HG03432 (cell line): Measurements from ENCODE around the gene PROSER2.

ENCODE experiments used
- ATAC-seq: cut with Tn5 transposase; IDR thresholded peaks from one replicate; pipeline ENCODE4 v1.9.1; 2021; ENCODE audit warnings: mild to moderate bottlenecking, moderate library complexity; ENCODE audit not compliant: unreplicated experiment

Gene PROSER2

GRCh38 chr10:11804336-11804735 lies 18.8 kb upstream of the PROSER2 start:
- ATAC-seq = no peak

GRCh38 chr10:11805792-11806191 lies 17.4 kb upstream of the PROSER2 start:
- ATAC-seq = no peak

DNA sequence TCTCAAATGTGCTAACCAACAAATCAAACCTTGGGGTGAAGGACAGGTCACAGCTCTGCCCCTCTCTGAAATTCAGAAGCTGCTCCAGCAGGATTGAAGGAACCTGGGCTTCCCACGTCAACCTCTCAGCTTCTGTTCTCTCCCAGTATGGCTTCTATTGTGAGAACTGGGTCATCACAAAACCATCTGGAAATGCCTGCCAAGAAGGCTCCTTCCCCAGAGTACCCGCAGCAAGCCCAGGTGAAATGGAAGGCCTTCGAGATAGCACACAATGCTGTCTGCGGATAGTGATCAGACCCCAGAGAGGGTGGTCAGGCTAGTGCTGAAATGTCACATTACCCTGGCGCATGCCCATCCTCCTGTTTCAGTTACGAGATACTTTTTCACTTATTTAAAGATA lies 16.4 kb upstream of the PROSER2 start:
- ATAC-seq = no peak

GRCh38 chr10:11808808-11809207 lies 14.3 kb upstream of the PROSER2 start:
- no peak for ATAC-seq

GRCh38 chr10:11810313-11810766 lies 12.8 kb upstream of the PROSER2 start:
- no peak for ATAC-seq

GRCh38 chr10:11810973-11811372 lies 12.2 kb upstream of the PROSER2 start:
- ATAC-seq = no peak

DNA sequence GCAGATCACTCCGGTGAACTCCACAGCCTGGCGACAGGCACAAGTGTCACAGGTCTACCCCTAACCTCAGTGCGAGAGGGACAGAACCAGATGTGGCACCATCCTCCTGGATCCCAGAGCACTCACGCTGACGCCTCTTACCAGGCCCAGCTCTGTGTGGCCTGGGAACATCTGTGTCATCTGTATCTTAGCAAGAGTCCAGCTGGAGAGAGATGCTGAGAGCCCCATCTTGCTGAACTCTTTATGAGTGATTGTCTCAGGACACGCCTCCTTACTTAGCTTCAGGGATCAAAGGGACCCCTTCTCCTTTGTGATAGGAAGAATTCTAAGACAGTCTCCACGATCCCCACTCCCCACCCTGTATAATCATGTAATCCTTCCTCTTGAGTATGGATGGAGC lies 10.0 kb upstream of the PROSER2 start:
- ATAC-seq = no peak

DNA sequence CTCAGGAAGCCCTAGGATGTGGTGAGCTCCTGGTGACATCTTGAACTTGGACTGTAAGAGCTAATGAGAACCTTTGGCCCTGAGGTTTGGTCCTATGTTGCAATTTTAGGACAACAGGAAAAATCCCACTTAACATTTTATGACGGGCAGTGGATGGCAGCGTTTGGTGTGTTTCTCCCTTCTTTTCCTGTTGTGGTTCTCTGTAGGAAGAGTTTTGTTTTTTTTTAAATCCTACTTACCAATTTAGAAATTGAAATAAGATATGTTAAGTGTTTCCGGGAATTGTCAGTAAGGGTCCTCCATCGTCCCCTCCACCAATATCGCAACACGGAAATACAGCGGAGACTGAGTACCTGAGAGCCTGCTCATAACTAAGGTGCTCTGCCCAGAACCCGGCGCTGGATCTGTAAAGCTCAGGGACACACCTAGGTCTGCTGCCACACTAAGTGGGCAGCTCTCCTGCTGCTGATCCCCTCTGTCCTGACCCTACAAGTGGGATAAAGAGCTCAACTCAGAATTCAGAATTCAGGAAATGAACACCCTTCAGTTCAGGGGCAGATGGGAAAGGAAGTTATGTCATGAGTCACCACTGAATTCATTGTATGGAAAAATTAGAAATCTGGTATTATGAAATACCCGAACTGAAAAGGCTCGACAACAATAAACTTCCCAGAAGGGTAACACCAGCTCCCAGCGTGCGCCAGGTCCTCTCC lies 9.1 kb upstream of the PROSER2 start:
- ATAC-seq = no peak

DNA sequence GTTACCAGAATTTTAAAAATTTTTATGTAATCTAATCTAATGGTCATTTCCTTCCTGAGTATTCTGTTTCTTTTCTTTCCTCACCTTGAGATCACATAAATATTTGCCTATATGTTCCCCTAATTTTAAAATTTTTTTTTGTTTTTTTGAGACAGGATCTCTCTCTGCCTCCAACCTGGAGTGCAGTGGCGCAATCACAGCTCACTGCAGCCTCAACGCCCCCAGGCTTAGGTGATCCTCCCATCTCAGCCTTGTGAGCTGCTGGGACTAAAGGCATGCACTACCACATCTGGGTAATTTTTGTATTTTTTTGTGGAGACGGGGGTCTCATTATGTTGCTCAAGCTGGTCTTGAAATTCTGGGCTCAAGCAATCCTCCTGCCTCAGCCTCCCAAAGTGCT lies 4.1 kb upstream of the PROSER2 start:
- no peak for ATAC-seq

DNA sequence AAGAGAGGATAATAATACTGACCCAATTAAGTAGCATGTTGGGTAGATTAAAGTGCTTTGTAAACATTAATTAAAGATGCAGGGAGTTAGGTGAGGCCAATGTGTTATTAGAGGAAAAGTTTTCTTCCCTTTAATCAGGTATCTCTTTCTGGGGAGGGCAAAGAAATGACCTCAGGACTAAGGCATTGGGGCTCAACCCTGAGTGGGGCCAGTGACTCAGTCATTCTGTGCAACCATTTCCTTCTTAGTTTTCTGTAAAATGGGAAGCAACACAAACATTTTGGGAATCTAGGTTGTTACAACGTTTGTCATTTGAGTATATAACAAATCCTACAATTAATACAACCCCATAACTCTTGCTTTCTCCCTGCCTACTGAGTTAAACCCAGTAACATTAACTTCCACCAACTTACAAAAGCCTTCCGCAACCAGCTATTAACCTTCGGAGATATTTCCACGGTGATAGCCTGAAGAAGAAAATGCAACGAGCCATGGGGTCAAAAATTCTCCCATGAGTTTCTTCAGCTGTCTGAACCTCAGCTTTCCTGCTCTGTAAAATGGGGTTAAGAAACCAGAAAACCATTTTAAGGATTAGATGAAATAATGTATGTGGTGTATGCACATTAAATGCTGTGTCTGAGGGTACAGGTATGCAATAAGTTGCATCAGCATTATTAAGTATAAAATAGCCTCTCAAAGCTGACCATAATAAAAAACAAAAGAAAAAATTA lies 965 bp upstream of the PROSER2 start:
- no peak for ATAC-seq

GRCh38 chr10:11822809-11823121 lies 391 bp upstream of the PROSER2 start:
- no peak for ATAC-seq

- no peak for ATAC-seq
Measured at GRCh38 chr10:11823989-11824346, 812 bp downstream of the PROSER2 start.

DNA sequence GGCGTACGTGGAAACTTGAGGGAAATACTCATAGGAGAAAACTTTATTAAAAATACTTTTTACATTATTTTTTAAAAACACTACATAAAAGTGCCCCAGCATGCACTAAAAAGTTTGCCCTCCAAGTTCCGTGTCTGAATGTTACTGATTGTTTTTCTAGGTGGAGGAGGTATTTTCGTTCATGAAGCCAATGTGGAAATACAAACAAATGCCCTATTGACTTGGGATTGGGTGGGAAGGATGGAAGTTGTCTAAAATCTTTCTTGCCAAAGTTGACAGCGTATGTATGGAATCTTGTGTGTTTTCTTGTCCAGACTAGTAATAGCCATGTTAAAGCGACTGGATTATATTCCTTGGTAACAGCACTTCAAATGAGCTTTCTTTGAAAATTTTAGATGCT lies 1.2 kb downstream of the PROSER2 start:
- no peak for ATAC-seq

DNA sequence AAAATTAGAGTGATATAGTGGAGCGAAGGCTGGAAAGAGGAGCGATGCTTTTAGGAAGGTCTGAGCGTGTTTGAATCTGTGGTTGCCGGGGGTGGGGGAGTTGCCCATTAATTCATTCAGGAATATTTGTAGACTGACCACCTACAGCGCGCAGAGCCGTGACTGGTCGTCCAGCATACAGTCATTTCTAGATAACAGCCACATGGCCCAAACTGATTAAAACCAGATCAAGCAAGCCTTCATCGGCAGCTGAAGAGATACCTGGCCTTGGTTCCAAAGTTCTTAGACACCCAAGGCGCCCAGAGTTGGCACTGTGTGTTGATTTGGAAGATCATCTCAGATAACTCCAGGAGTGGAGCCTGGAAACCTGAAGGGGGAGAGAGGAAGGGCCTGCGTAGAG lies 1.7 kb downstream of the PROSER2 start:
- no peak for ATAC-seq

- no peak for ATAC-seq
Measured at GRCh38 chr10:11825796-11826414, 2.7 kb downstream of the PROSER2 start.

- ATAC-seq = no peak
Measured at GRCh38 chr10:11827006-11827405, 3.9 kb downstream of the PROSER2 start.

DNA sequence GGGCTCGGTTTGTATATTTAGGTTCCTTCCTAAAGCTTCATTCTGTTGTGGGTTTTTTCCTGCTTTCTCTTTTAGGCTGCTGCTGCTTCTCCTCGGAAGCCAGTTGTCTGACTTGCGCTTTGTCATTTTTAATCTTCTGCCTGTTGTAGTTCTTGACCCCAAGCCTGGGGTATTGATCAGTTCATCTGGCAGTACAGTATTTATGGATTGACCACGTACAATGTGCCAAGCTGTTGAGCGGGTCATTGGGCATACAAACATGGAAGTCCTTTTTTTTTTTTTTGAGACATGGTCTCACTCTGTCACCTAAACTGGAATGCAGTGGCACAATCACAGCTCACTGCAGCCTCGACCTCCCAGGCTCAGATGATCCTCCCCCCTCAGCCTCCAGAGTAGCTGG lies 4.3 kb downstream of the PROSER2 start:
- ATAC-seq = no peak

DNA sequence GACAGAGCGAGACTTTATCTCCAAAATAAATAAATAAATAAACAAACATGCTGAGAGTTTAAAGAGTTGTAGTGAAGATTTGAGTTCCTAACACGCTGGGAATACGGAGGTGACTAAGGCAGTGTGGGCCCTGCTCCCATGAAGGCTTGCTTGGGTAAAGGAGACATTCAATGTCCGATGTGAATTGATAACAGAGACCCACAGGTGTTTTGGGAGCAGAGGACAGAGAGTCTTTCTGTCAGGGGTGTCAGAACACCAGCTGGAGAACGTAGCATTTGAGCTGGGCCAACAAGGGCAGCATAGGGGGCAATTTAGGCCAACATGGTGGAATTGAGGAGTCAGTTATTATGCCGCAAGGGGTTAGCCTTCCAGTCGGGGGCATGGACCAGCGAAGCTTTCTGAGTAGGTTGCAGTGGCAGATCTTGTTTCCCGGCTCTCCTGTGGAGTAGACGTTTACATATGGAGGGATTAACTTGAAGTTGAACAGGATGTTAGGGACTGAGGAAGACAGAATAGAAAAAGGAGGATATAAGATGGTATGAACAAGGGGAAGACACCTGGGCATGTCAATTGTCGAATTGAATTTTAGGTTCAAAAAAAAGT lies 5.6 kb downstream of the PROSER2 start:
- ATAC-seq = no peak

DNA sequence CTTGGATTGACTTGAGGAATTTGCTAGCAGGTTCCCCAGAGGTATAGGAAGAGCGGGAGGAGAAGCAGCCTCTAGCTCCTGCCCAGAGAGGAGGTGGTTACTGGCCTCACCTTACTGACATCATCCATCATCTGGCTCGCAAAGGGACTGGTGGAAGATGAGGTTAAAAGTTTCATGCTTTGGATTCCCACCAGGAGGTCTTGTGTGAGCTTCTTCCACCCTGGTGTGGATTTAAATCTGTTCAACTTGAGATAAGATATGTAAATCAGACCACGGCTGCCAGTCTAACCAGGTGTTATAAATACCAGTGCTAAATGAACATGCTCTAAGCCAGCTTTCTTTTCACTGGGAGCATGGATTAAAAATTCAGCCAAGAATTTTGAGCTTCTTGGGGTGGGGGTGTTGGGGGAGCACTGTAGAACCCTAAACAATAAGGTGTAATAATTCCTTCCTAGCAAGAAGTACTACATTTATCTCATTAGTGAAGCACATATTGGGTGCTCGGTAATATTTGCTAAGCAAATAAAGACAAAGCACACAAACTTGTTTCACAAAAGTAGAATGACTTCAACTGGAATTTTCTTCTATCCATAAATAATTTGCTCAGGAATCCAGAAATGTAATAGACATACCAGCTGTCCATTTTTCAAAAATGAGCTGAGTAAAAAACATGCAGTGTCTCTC lies 7.8 kb downstream of the PROSER2 start:
- ATAC-seq = no peak

DNA sequence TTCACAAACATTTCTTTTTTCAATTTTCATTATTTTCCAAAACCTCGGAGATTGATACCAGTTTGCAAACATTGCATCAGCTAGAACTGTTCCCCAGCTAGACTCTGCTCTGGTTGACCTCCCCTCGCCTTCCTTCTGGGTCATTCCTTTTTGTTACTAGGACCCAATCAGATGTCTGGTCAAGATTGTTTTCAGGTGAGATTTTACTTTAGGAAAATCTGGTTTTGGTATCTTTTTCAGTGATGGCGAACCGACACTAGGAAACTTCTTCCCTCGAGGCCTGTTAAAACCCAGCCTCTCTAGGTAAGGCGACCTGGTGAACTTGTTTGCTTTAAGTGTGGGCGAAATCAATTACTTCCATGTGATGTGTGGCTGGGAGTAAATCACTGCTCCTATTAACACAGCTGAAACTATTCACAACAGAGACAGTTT lies 8.4 kb downstream of the PROSER2 start:
- ATAC-seq = no peak

GRCh38 chr10:11832042-11832441 lies 8.9 kb downstream of the PROSER2 start:
- ATAC-seq = no peak
